Measurements from ENCODE around the gene ABLIM1. TPM values are rescaled to one million over a fixed set of nuclear protein-coding genes. Genes with fewer than 3 reads are reported as not detected.

ABLIM1 gene
- total RNA-seq, 4 donors from 2014 or later = 83.1 to 145 (median 120) TPM

DNA sequence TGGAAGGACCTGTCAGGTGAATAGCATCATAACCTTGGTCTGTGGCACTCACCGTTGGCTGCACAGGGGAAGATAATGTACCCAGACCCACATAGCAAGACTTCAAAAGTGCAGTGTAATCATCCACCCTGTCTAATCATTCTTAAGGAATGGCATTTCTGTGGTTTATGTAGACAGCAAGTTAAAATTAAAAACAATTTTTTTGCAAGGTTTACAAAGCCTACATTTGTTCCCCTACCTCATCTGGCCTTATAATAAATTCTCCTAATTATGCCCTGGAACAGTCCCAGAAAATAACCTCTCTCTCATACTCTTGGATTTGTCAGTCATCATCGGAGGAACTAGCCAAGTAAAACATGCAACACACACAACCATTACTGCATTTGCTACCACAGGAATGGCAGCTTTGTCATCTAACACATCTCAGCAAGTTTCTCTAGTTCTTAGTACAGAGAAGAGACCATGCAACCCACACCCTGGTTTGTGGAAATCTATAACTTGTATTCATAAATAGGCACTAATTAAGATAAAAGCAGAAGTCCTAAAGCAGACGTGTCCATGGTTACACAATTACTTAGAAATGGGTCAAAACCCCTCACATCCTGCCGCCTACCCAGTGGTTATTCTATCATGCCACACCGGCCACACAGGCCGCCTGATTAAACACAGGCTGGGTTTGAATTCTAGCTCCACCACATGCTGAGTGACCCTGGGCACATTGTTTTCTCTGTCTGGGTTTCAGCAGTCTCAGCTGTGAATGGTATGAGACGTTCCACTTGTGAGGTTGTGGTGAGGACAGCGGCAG is 19.1 kb downstream of the ABLIM1 start:
- Histone ChIP-seq H3K36me3 (peaks cover 0 to 8% (median 0%) of the 10 kb centered on the region in 4 donors), H3K27me3 (no peaks in the 10 kb centered on the region), H3K27ac (replicated peaks in 1 of 4) (no peak overlapping the region), H3K4me3 (no peak overlapping the region), H3K4me1 (peaks cover 12 to 51% (median 16%) of the 10 kb centered on the region in 4 donors), H3K9me3 (no peaks in the 10 kb centered on the region)
- DNase-seq (ENCODE audit: extremely low spot score) = no peak
- WGBS = 58% methylated on average over 8 of the region's 8 CpGs
- TF ChIP-seq POLR2A (IDR thresholded peaks at IDR 0.05; ENCODE audit: low read depth) = no peak
- TF ChIP-seq EP300 (IDR thresholded peaks at IDR 0.05) = no peak
- TF ChIP-seq CTCF (IDR thresholded peaks at IDR 0.05) = no peak
- intact Hi-C loops (cut with DNase I) = no loop called here

DNA sequence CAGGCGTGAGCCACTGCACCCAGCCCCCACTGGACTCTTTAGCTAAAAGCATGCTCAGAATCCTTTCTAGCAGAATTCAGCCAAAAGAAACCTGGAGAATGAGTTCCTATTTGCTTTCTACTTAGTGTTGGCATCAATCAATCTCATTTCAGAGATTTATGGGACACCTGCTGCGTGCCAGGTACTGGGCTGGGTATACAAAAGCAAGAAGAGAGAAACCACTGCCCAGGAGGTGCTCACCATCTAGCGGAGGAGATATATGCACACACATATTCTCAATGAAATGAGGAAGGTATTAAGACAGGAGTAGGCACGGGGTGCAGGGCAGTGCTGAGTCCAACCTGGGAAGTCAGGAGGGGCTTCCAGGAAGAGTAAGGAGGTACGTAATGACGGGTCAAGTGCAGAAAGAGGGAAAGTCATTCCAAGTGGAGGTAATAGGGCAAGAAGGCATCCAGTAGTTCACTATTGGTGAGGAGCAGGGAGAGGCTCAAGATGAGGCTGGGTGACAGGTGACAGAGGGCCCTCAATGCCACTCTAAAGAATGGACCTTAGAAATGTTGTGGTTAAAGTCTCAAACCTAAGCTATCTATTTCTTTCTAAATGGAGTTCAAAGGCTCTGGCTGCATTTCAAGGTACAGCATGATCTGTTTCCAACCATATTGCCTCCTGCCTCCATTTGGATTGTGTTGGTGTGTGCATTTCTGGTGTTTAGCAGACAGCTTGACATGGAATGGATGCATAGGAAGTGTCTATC is 22.1 kb downstream of the ABLIM1 start:
- H3K4me3 ChIP-seq = no peak overlapping the region
- H3K4me1 ChIP-seq = peaks cover 42 to 59% (median 45%) of the 10 kb centered on the region in 4 donors
- H3K27ac ChIP-seq (replicated peaks in 1 of 4) = no peak overlapping the region
- intact Hi-C loops (cut with DNase I) = loop anchor here (2.0 kb wide), 1 partner anchor 45 kb away; no protein-coding TSS in a partner anchor
- 94% methylated on average over 6 of the region's 6 CpGs for WGBS
- H3K9me3 ChIP-seq = no peaks in the 10 kb centered on the region
- DNase-seq (ENCODE audit: extremely low spot score) = no peak
- peaks cover 0 to 20% (median 0%) of the 10 kb centered on the region in 4 donors for H3K27me3 ChIP-seq
- TF ChIP-seq POLR2AphosphoS5 (IDR thresholded peaks at IDR 0.05) (no peak), CTCF (IDR thresholded peaks at IDR 0.05) (no peak), POLR2A (IDR thresholded peaks at IDR 0.05; ENCODE audit: low read depth) (no peak), EP300 (IDR thresholded peaks at IDR 0.05) (no peak)
- H3K36me3 ChIP-seq = peaks cover 0 to 8% (median 0%) of the 10 kb centered on the region in 4 donors

- H3K4me1 ChIP-seq = peaks cover 48 to 59% (median 53%) of the 10 kb centered on the region in 4 donors
- H3K9me3 ChIP-seq = no peaks in the 10 kb centered on the region
- no peak for DNase-seq (ENCODE audit: extremely low spot score)
- 50% methylated on average over 7 of the region's 7 CpGs for WGBS
- intact Hi-C loops (cut with DNase I) = loop anchor here (2.0 kb wide), 1 partner anchor 46 kb away; no protein-coding TSS in a partner anchor
- no peak for TF ChIP-seq EP300 (IDR thresholded peaks at IDR 0.05)
- TF ChIP-seq POLR2AphosphoS5 (IDR thresholded peaks at IDR 0.05) = no peak
- no peak for TF ChIP-seq CTCF (IDR thresholded peaks at IDR 0.05)
- TF ChIP-seq POLR2A (IDR thresholded peaks at IDR 0.05; ENCODE audit: low read depth) = no peak
- H3K4me3 ChIP-seq = no peak overlapping the region
- H3K27me3 ChIP-seq = peaks cover 0 to 29% (median 0%) of the 10 kb centered on the region in 4 donors
- H3K27ac ChIP-seq (replicated peaks in 1 of 4) = peak overlapping the region; percentile 34 to 66 (median 54)
- H3K36me3 ChIP-seq = peaks cover 0 to 8% (median 0%) of the 10 kb centered on the region in 4 donors
These were observed 23.0 kb downstream of the ABLIM1 start for GRCh38 chr10:114635101-114635500.

- DNase-seq (ENCODE audit: extremely low spot score) = no peak
- intact Hi-C loops (cut with DNase I) = loop anchor here (2.0 kb wide), 1 partner anchor 46 kb away; no protein-coding TSS in a partner anchor
- Histone ChIP-seq H3K27ac (replicated peaks in 1 of 4) (peak overlapping the region; percentile 61 to 79 (median 69)), H3K36me3 (peaks cover 0 to 8% (median 0%) of the 10 kb centered on the region in 4 donors), H3K9me3 (no peaks in the 10 kb centered on the region), H3K27me3 (peaks cover 0 to 34% (median 0%) of the 10 kb centered on the region in 4 donors), H3K4me1 (peaks cover 53 to 59% (median 57%) of the 10 kb centered on the region in 4 donors), H3K4me3 (no peak overlapping the region)
- TF ChIP-seq POLR2AphosphoS5 (IDR thresholded peaks at IDR 0.05) (peak; percentile 43 to 54), POLR2A (IDR thresholded peaks at IDR 0.05; ENCODE audit: low read depth) (no peak)
- 24% methylated on average over 4 of the region's 4 CpGs for WGBS
These were observed 23.5 kb downstream of the ABLIM1 start for GRCh38 chr10:114634609-114634979.

Measured in esophagus muscularis mucosa (tissue), 4 donors.